Measurements from ENCODE around the gene CDH13.
"Not testable (repeated sequence)": the region's sequence is repeated elsewhere in the genome, so short reads cannot be mapped to it uniquely, and the experiment has no call there.

The CDH13 gene

GRCh38 chr16:82899006-82899405 is 272.2 kb downstream of the CDH13 start:
- DNase-seq, result no peak

GRCh38 chr16:82899731-82900450 is 273.1 kb downstream of the CDH13 start:
- no peak for DNase-seq

DNA sequence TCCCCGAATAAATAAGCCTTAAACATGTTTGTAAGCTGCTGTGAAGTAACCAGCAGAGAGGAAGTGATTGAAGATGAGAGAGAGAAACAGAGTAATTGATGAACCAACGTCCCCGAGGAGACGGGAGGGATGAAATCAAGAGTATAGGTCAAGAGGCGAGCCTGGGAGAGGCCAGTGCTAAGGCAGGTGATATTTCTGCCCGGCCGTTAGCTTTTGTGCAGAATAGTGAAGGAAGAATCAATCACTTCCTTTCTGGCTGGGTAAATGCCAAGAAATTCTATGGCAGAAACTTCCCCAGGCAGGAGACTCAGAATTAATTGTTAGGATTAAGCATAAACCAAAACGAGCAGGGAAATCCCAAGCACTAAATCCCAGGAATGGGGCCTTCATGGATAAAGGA is 273.8 kb downstream of the CDH13 start:
- no peak for DNase-seq

DNA sequence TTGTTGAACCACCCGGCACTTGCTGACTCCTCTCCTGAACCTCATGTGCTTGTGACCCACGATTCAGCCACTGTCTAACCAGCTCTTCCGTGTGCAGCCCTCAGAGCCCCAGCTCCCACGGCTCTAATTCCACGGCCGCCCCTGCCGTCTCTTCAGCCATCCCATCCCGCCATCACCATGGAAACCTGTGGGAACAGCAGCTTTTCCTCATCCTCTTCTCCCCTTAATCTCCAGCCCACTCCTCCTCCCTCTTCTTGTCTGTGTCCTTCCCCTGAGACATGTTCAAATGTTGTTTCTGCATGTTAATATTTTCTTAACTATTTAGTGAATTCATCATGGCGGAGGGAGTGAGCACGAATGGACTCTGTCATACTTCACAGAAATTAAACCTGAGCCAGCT is 285.2 kb downstream of the CDH13 start:
- no peak for DNase-seq

DNA sequence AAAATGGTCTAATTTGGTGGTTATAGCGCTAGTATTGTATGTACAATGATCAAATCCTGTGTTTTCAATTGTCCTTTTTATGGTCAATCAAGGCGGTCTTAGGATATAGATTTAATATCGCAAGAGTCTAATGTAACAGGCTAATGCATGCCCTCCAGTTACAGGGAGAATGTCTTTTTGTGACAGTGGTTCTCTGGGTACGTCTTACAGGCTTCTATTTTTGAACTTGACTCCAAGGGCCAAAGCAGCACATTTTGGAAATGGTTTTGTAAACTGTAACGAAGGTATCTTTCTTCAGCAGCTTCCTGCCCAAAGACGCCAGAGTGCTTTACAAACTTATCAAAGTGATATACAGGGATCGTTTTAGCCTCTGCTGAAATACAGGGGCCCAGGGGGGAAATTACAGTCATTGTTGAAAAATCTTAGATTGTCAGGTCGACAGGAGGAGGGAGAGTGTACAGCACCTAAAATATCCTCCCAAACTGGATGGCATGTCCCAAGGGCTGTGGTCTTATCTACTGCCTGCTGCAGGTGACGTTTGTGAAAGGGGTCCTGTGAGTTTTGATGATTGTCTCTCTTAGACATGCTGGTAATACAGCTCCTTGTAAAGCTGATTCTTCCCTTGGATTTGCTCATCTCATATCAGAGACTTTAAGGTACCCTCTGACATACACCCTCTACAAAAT is 288.5 kb downstream of the CDH13 start:
- no peak for DNase-seq

- DNase-seq, result no peak
Measured at GRCh38 chr16:82917886-82918595, 291.3 kb downstream of the CDH13 start.

GRCh38 chr16:82924075-82924854 is 297.5 kb downstream of the CDH13 start:
- DNase-seq, result no peak

DNA sequence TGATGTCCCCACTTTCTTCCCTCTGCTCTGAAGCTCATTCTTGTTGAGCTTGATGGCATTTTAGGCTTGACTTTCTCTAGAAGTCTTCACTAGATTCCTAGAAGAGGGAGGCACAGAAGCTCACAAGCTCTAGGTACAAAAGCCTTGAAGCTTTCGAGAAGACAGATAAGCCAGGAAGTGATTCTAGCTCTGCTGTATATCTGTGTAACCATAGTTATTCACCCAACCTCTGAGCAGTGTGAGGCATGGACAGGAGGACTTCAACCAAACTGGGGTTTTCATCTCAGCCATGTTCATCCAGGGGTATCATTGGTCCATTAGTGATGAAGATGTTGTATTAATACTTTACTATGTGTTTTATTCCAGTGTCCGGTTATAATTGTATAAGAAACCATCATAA is 299.7 kb downstream of the CDH13 start:
- DNase-seq, result no peak

DNA sequence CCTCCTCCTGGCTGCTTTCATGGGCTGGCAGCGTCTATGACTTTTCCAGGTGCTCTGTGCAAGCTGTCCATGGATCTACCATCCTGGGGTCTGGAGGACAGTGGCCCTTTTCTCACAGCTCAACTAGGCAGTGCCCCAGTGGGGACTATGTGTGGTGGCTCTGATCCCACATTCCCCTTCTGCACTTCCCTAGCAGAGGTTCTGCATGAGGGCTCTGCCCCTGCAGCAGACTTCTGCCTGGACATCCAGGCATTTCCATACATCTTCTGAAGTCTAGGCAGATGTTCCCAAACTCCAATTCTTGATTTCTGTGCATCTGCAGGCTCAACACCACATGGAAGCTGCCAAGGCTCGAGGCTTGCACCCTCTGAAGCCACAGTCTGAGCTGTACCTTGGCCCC is 307.2 kb downstream of the CDH13 start:
- not testable (repeated sequence) for DNase-seq

- DNase-seq, result no peak
Measured at GRCh38 chr16:82935766-82936165, 309.0 kb downstream of the CDH13 start.

DNA sequence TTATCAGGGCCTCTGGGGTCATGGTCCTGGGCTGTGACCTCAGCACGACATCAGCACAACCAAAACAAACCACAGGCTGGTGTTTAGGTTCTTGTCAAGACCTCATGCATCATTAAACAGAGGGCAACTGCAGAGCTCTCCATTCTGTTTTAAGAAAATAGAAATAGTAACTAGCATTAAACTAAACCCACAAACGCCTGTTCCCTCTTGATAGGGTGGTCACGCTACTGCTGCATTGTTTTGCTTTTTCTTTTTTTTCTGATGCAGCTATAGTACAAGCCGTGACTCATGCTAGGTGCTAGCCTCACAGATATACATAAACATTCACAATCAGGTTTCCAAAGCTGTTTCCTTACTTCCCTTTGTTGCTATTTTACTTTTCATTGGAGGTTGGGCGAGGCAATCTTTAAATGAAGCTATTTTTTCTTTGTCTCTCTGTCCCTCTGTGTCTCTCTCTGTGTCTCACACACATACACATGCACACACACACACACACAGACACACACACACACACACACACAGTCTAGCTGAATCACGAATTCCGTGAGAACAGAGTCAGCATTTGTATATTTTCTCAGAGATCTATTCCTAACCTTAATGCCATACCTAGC is 310.3 kb downstream of the CDH13 start:
- no peak for DNase-seq

DNA sequence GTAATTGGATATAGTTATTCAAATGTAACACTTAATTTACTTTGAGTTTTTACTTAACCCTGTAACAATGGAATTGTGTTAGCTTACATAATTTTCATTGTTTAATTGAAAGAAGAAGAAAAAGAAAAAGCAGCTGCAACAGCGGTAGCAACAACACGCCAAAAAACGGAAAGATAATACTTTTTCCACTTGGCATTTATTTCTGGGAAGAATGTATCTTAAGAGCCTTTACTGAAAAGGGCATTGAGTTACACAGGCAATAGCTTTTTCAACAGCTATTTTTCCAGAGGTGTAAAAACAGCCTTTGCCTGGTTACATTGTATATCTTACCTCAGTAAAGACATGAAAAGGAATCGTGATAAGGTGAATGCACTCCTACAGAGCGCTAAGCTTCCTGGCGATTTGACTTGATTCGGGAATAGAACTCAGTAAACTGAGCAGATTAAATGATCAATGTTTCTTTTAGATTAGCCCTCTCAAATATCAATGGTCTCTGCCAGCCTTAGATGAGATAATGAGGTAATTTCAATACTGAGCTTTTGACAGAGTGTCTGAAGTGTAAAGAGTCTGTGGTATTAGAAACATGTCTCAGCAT is 311.3 kb downstream of the CDH13 start:
- DNase-seq, result no peak

DNA sequence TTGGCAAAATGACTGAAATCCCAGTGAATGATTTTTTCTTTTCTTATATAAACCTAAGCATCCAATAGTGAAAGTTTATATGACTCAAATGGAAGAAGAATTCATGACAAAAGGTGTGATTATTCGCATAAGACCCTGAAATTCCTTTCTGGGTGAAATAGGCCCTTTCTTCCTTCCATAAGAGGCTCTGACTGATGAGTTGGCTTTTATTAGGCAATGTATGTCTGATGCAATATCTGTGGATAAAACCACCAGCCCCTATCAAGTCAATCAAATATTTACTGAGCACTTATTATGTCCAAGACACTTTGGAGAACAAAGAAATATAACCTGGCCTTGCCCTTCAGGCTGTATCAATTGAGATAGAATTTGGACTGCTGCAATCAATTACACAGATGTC is 316.6 kb downstream of the CDH13 start:
- DNase-seq, result no peak

- DNase-seq, result no peak
Measured at GRCh38 chr16:82945420-82946101, 318.8 kb downstream of the CDH13 start.

GRCh38 chr16:82947698-82948097 is 320.9 kb downstream of the CDH13 start:
- DNase-seq, result no peak

GRCh38 chr16:82949016-82949415 is 322.2 kb downstream of the CDH13 start:
- no peak for DNase-seq

- DNase-seq, result no peak
Measured at GRCh38 chr16:82953517-82953916, 326.7 kb downstream of the CDH13 start.

DNA sequence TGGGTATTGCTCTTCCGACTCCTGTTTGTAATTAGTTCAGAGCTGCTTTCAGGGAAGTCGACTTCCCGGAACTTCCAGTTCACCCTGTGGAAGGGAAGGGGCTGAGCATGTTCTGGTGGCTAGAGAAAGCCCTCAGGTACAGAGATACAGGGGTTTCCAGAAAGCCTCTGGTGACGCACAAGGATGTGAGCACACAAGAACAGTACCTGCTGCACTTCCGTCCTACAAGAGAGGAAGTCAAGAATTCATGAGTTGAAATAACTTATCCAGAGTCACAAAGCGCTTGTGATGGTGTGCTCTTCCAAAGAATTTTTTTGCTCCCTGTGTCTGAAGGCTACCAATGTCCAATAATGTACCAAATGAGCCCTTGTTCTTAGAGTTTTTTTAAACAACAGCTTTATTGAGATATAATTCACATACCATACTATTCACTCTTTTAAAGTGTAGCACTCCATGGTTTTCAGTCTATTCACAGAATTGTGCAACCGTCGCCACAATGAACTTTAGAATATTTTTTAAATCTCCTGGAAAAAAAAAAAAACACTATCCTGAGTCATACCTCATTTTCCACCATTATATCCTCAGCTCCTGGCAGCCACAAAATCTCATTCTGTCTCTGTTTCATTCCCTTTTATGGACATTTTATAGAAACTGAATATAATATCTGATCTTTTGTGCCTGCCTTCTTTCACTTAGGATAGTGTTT is 327.6 kb downstream of the CDH13 start:
- DNase-seq, result no peak

DNA sequence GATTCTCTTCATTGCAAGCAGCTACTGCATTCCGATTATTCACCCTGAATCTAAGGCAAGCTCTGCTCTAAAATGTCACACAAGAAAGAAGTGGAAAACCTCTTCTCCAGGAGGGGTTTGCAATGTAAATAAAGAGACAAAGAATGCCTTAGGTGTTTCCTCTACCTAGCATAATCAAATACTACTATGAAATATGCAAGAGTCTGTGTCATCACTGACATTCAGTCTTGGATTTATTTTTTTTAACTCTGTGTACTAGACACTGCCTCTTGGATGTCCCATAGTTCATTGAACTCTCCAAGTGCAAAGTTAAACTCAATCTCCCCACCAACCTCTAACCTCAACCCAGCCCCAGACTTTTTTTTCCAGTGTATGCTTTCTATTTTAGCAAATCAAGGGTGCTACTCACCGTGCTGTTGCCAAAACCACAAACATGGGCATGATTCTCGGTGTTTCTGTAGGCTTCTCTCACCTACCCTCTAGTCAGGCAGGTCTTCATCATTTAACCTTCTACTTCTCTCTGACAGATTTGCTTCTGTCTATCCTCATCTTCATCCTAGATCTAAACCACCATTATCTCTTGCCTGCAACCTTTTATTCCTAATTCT is 329.1 kb downstream of the CDH13 start:
- DNase-seq, result no peak

GRCh38 chr16:82957212-82957611 is 330.4 kb downstream of the CDH13 start:
- no peak for DNase-seq

DNA sequence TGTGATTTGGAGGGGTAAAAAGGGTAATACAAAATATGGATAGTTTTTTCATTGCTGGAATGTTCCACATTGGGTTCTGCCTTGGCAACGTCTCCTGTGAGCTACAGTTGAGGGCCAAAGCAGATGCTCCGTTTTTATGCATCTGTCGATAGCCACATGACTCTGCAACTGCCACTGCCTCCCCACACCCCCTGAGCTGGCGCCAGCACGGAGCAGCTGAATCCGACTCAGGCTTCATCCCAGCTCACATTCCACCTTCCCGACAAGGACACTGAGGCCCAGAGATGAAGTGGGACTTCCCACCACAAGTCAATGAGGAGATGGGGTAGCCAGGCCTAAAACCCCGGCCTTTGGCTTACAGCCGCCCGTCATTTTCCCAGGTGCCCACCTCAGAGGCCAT is 334.1 kb downstream of the CDH13 start:
- no peak for DNase-seq
